ENCODE results near the gene MYH10.

DNA sequence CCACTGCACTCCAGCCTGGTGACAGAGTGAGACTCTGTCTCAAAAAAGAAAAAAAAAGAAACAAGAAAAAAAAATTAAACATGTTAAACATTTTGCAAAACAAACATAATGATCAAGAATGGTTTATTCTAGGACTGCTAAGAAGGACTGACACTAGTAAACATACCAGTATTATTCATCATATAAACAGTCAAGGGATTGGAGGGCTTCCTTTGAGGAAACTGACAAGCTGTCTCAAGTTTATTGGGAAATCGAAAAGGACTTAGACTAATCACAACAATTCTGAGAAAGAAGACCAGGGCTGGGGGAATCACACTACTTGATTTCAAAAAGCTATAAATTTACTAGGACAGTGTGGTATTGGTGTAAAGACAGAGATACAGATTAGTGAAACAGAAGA lies 75.5 kb downstream of the MYH10 start:
- TF ChIP-seq, protein P1, sequence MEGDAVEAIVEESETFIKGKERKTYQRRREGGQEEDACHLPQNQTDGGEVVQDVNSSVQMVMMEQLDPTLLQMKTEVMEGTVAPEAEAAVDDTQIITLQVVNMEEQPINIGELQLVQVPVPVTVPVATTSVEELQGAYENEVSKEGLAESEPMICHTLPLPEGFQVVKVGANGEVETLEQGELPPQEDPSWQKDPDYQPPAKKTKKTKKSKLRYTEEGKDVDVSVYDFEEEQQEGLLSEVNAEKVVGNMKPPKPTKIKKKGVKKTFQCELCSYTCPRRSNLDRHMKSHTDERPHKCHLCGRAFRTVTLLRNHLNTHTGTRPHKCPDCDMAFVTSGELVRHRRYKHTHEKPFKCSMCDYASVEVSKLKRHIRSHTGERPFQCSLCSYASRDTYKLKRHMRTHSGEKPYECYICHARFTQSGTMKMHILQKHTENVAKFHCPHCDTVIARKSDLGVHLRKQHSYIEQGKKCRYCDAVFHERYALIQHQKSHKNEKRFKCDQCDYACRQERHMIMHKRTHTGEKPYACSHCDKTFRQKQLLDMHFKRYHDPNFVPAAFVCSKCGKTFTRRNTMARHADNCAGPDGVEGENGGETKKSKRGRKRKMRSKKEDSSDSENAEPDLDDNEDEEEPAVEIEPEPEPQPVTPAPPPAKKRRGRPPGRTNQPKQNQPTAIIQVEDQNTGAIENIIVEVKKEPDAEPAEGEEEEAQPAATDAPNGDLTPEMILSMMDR (IDR thresholded peaks at IDR 0.05): no peak
- no peak for TF ChIP-seq POLR2A (IDR thresholded peaks at IDR 0.05)
